Panc1 (cell line): Measurements from ENCODE around the gene ETHE1. TPM values are rescaled to one million over a fixed set of nuclear protein-coding genes. Genes with fewer than 3 reads are reported as not detected.

ENCODE experiments used
- ATAC-seq: fragments of 200-7000 bp; cut with Tn5 transposase; 2 replicates; pipeline ENCODE4 v1.9.1; 2020; ENCODE audit warnings: mild to moderate bottlenecking, moderate library complexity
- BruUV-seq: library from RNA; stranded (reverse); fragments of 400-500 nt; replicated peaks from 2 replicates; lab custom pipeline; 2021; lab: Mats Ljungman, UMichigan
- CTCF ChIA-PET: fragments of 300-600 bp; sonication (Branson Sonifier 250); formaldehyde crosslinking; loops from one replicate; lab custom pipeline; 2022; ENCODE audit warnings: antibody characterized with exemption; lab: Charles Lee
- POLR2A ChIA-PET: fragments of 300-600 bp; sonication (Branson Sonifier 250); formaldehyde crosslinking; loops from one replicate; lab custom pipeline; 2022; ENCODE audit warnings: antibody characterized with exemption; lab: Charles Lee
- DNase-seq: peaks from one replicate; pipeline ENCODE4 v3.0.0-alpha.2; 2010; ENCODE audit warnings: low read depth, low spot score
- H3K27ac ChIP-seq: 2 replicates; pipeline ENCODE4 v1.5.1; 2011; ENCODE audit warnings: mild to moderate bottlenecking, low read length, inconsistent platforms
- H3K27me3 ChIP-seq: fragments of 200-500 bp; sonication (Bioruptor generic); 2 replicates; pipeline ENCODE4 v1.6.0; 2014; ENCODE audit warnings: low read length, inconsistent platforms; ENCODE audit not compliant: control insufficient read depth, insufficient read depth
- H3K36me3 ChIP-seq: fragments of 200-500 bp; sonication (Bioruptor generic); 2 replicates; pipeline ENCODE4 v1.5.1; 2014; ENCODE audit warnings: inconsistent platforms, mild to moderate bottlenecking, low read length, moderate library complexity; ENCODE audit not compliant: control insufficient read depth, insufficient read depth
- H3K4me1 ChIP-seq: 2 replicates; pipeline ENCODE4 v1.5.1; 2011; ENCODE audit warnings: inconsistent platforms, mild to moderate bottlenecking, low read length, moderate library complexity; ENCODE audit not compliant: control insufficient read depth, insufficient read depth
- H3K4me3 ChIP-seq, 2 experiments: 2 replicates each; pipeline ENCODE4 v1.5.1; 2011 to 2012; ENCODE audit warnings: low read depth in 2 of 2, low read length in 2 of 2, mild to moderate bottlenecking in 2 of 2, inconsistent platforms in 1 of 2, moderate library complexity in 1 of 2
- H3K9me3 ChIP-seq: fragments of 200-500 bp; sonication (Bioruptor generic); 2 replicates; pipeline ENCODE4 v1.5.1; 2014; ENCODE audit warnings: low read depth, mild to moderate bottlenecking, inconsistent platforms, low read length, moderate library complexity; ENCODE audit not compliant: control insufficient read depth, insufficient read depth
- POLR2AphosphoS5 ChIP-seq: IDR thresholded peaks from 2 replicates; pipeline ENCODE4 v1.6.1; 2012; ENCODE audit warnings: mild to moderate bottlenecking, low read depth, low read length, moderate library complexity
- SIN3A ChIP-seq: IDR thresholded peaks from 2 replicates; pipeline ENCODE4 v1.6.1; 2012; ENCODE audit warnings: low read depth, mild to moderate bottlenecking, low read length, moderate library complexity, borderline replicate concordance; ENCODE audit not compliant: insufficient read depth
- TCF7L2 ChIP-seq: IDR thresholded peaks from 2 replicates; pipeline ENCODE4 v1.6.1; 2011; ENCODE audit warnings: mild to moderate bottlenecking, low read depth, low read length, inconsistent platforms
- in situ Hi-C: cut with HindIII; loops from 2 replicates; pipeline ENCODE4 v1.10.0; 2016; ENCODE audit warnings: low sequenced_read_pairs, low pct_unique_long_range_greater_than_20kb
- intact Hi-C: fragments of 100-400 bp; cut with micrococcal nuclease; formaldehyde crosslinking; loops from one replicate; pipeline ENCODE4 v1.10.0; 2022; ENCODE audit not compliant: unreplicated experiment
- total RNA-seq: library from RNA; stranded (reverse); gene quantifications from one replicate; pipeline ENCODE4 v1.2.1, GENCODE V29; 2021; ENCODE audit not compliant: unreplicated experiment
- TF ChIP-seq, protein P1 (sequence below), 2 experiments: IDR thresholded peaks; 2 replicates each; pipeline ENCODE4 v1.6.1; 2011 to 2012; ENCODE audit warnings: low read depth in 2 of 2, control low read depth in 1 of 2, low read length in 1 of 2, mild to moderate bottlenecking in 1 of 2, moderate library complexity in 1 of 2; ENCODE audit not compliant: insufficient read depth in 1 of 2
- TF ChIP-seq, protein P2 (sequence below): fragments of 450-650 bp; IDR thresholded peaks from 2 replicates; pipeline ENCODE4 v1.5.1; 2017; ENCODE audit warnings: mild to moderate bottlenecking

ETHE1 gene
- total RNA-seq, 1 experiment from 2014 or later: 15.6 TPM

DNA sequence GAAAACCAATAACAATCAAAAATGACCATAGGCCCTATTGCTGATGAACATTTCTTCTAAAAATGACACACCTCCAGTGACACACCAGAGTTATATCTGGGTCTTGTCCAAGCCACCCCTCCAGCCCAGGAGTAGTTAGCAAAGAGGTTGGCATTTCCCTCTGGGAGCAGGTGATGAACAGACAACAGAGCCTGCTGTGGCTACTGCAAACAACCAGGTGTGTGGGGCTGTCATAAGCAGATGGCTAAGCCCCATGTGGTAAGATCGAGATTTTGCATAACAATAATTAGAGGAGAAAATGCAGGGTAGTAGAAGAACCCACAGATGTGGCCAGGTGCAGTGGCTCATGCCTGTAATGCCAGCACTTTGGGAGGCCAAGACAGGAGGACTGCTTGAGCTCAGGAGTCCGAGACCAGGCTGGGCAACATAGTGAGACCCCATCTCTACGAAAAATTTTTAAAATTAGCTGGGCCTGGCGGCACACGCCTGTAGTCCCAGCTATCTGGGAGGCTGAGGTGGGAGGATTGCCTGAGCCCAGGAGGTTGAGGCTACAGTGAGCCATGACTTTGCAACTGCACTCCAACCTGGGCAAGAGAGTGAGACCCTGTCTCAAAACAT lies 43.3 kb upstream of the ETHE1 start:
- in situ Hi-C loops: no loop called here
- no TSS peak for BruUV-seq
- H3K4me1 ChIP-seq: peaks cover 3% of the 10 kb centered on the region; the same call in 1 of the 2 replicates
- peaks cover 7% of the 10 kb centered on the region; the same call in 1 of the 2 replicates for H3K36me3 ChIP-seq
- H3K9me3 ChIP-seq: no peaks in the 10 kb centered on the region
- no peak overlapping the region for H3K27ac ChIP-seq
- ChIA-PET POLR2A (no interaction called here), CTCF (no interaction called here)
- H3K27me3 ChIP-seq: no peaks in the 10 kb centered on the region
- intact Hi-C loops: no loop called here
- TF ChIP-seq TCF7L2 (no peak), SIN3A (no peak), POLR2AphosphoS5 (no peak)
- TF ChIP-seq, protein P1, sequence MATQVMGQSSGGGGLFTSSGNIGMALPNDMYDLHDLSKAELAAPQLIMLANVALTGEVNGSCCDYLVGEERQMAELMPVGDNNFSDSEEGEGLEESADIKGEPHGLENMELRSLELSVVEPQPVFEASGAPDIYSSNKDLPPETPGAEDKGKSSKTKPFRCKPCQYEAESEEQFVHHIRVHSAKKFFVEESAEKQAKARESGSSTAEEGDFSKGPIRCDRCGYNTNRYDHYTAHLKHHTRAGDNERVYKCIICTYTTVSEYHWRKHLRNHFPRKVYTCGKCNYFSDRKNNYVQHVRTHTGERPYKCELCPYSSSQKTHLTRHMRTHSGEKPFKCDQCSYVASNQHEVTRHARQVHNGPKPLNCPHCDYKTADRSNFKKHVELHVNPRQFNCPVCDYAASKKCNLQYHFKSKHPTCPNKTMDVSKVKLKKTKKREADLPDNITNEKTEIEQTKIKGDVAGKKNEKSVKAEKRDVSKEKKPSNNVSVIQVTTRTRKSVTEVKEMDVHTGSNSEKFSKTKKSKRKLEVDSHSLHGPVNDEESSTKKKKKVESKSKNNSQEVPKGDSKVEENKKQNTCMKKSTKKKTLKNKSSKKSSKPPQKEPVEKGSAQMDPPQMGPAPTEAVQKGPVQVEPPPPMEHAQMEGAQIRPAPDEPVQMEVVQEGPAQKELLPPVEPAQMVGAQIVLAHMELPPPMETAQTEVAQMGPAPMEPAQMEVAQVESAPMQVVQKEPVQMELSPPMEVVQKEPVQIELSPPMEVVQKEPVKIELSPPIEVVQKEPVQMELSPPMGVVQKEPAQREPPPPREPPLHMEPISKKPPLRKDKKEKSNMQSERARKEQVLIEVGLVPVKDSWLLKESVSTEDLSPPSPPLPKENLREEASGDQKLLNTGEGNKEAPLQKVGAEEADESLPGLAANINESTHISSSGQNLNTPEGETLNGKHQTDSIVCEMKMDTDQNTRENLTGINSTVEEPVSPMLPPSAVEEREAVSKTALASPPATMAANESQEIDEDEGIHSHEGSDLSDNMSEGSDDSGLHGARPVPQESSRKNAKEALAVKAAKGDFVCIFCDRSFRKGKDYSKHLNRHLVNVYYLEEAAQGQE (IDR thresholded peaks at IDR 0.05; ENCODE audit: insufficient read depth in 1 of 2, low read depth in 2 of 2, low read length in 1 of 2): no peak
- TF ChIP-seq, protein P2, sequence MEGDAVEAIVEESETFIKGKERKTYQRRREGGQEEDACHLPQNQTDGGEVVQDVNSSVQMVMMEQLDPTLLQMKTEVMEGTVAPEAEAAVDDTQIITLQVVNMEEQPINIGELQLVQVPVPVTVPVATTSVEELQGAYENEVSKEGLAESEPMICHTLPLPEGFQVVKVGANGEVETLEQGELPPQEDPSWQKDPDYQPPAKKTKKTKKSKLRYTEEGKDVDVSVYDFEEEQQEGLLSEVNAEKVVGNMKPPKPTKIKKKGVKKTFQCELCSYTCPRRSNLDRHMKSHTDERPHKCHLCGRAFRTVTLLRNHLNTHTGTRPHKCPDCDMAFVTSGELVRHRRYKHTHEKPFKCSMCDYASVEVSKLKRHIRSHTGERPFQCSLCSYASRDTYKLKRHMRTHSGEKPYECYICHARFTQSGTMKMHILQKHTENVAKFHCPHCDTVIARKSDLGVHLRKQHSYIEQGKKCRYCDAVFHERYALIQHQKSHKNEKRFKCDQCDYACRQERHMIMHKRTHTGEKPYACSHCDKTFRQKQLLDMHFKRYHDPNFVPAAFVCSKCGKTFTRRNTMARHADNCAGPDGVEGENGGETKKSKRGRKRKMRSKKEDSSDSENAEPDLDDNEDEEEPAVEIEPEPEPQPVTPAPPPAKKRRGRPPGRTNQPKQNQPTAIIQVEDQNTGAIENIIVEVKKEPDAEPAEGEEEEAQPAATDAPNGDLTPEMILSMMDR: no peak
- H3K4me3 ChIP-seq: no peak overlapping the region
- DNase-seq (no peak), ATAC-seq (no peak)

DNA sequence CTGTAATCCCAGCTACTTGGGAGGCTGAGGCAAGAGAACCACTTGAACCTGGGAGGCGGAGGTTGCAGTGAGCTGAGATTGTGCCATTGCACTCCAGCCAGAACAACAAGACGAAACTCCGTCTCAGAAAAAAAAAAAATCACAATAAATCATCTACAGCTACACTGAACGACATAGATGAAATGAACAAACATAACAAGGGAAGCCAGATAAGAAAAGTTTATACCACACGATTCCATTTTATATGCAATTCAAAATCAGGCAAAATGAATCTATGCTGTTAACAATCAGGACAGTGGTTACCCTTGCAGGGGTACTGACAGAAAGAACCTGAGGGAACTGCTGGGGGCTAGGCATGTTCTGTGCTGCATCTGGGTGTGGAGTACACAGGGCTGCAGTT lies 42.7 kb upstream of the ETHE1 start:
- Histone ChIP-seq H3K4me1 (peaks cover 2% of the 10 kb centered on the region; the same call in 1 of the 2 replicates), H3K27me3 (no peaks in the 10 kb centered on the region), H3K27ac (no peak overlapping the region), H3K9me3 (no peaks in the 10 kb centered on the region), H3K4me3 (no peak overlapping the region), H3K36me3 (peaks cover under 1% of the 10 kb centered on the region; the same call in 1 of the 2 replicates)
- in situ Hi-C loops (no loop called here), intact Hi-C loops (no loop called here)
- no peak for ATAC-seq
- BruUV-seq: no TSS peak
- DNase-seq: no peak
- ChIA-PET POLR2A (no interaction called here), CTCF (no interaction called here)
- TF ChIP-seq, protein P1 (IDR thresholded peaks at IDR 0.05; ENCODE audit: insufficient read depth in 1 of 2, low read depth in 2 of 2, low read length in 1 of 2): no peak
- TF ChIP-seq TCF7L2: no peak
- TF ChIP-seq SIN3A: no peak
